ENCODE results near the gene DNAJB12. TPM values are rescaled to one million over a fixed set of nuclear protein-coding genes. Genes with fewer than 3 reads are reported as not detected.
A peak's percentile ranks its signal among the peaks of the same experiment; 100 is the strongest.

DNAJB12 gene
- total RNA-seq, 6 experiments from 2014 or later: 16.6 to 22.1 (median 19.2) TPM

GRCh38 chr10:72314263-72314662 lies 40.5 kb downstream of the DNAJB12 start:
- WGBS (ENCODE audit: insufficient coverage, low coverage, low lambda C conversion rate, missing lambda C conversion rate): 83% methylated on average over 1 of the region's 7 CpGs
- ATAC-seq (no peak), DNase-seq (no peak)
- H3K9me3 ChIP-seq: no peaks in the 10 kb centered on the region
- TF ChIP-seq POLR2A (IDR thresholded peaks at IDR 0.05): no peak
- no peak for TF ChIP-seq CTCF (IDR thresholded peaks at IDR 0.05)
- intact Hi-C loops (cut with DNase I): no loop called here
- no peak overlapping the region for H3K27ac ChIP-seq
- H3K27me3 ChIP-seq: no peaks in the 10 kb centered on the region
- H3K4me3 ChIP-seq: no peak overlapping the region
- no peaks in the 10 kb centered on the region for H3K36me3 ChIP-seq
- peaks cover 0 to 50% (median 30%) of the 10 kb centered on the region in 4 donors for H3K4me1 ChIP-seq

- ATAC-seq (no peak), DNase-seq (no peak)
- intact Hi-C loops (cut with DNase I): no loop called here
- Histone ChIP-seq H3K9me3 (no peaks in the 10 kb centered on the region), H3K4me3 (no peak overlapping the region), H3K27ac (no peak overlapping the region), H3K4me1 (peaks cover 0 to 49% (median 30%) of the 10 kb centered on the region in 4 donors), H3K36me3 (no peaks in the 10 kb centered on the region), H3K27me3 (no peaks in the 10 kb centered on the region)
- TF ChIP-seq CTCF (IDR thresholded peaks at IDR 0.05): no peak
- TF ChIP-seq POLR2A (IDR thresholded peaks at IDR 0.05): no peak
- 90% methylated on average over 8 of the region's 8 CpGs for WGBS (ENCODE audit: insufficient coverage, low coverage, low lambda C conversion rate, missing lambda C conversion rate)
Measured at GRCh38 chr10:72312865-72313391, 41.8 kb downstream of the DNAJB12 start.

- DNase-seq (no peak), ATAC-seq (no peak)
- intact Hi-C loops (cut with DNase I): no loop called here
- no peak overlapping the region for H3K27ac ChIP-seq
- H3K36me3 ChIP-seq: no peaks in the 10 kb centered on the region
- H3K27me3 ChIP-seq: no peaks in the 10 kb centered on the region
- H3K4me1 ChIP-seq: peaks cover 0 to 49% (median 30%) of the 10 kb centered on the region in 4 donors
- WGBS (ENCODE audit: insufficient coverage, low coverage, low lambda C conversion rate, missing lambda C conversion rate): 92% methylated on average over 7 of the region's 7 CpGs
- no peaks in the 10 kb centered on the region for H3K9me3 ChIP-seq
- no peak overlapping the region for H3K4me3 ChIP-seq
- TF ChIP-seq CTCF (IDR thresholded peaks at IDR 0.05) (no peak), POLR2A (IDR thresholded peaks at IDR 0.05) (no peak)
Measured at GRCh38 chr10:72311667-72312066, 43.1 kb downstream of the DNAJB12 start.

GRCh38 chr10:72310636-72311035 lies 44.1 kb downstream of the DNAJB12 start:
- WGBS (ENCODE audit: insufficient coverage, low coverage, low lambda C conversion rate, missing lambda C conversion rate): 61% methylated on average over 4 of the region's 4 CpGs
- Histone ChIP-seq H3K9me3 (no peaks in the 10 kb centered on the region), H3K36me3 (no peaks in the 10 kb centered on the region), H3K4me1 (peaks cover 0 to 39% (median 21%) of the 10 kb centered on the region in 4 donors), H3K27me3 (no peaks in the 10 kb centered on the region), H3K4me3 (no peak overlapping the region), H3K27ac (no peak overlapping the region)
- no peak for TF ChIP-seq POLR2A (IDR thresholded peaks at IDR 0.05)
- TF ChIP-seq CTCF (IDR thresholded peaks at IDR 0.05): no peak
- ATAC-seq (peak; percentile 12 to 51 (median 38)), DNase-seq (peak in 2 of 3 donors; percentile 60 to 76)
- intact Hi-C loops (cut with DNase I): no loop called here
